Right lobe of liver (tissue), 6 donors: Measurements from ENCODE around the gene NEDD4L. TPM values are rescaled to one million over a fixed set of nuclear protein-coding genes. Genes with fewer than 3 reads are reported as not detected.
A peak's percentile ranks its signal among the peaks of the same experiment; 100 is the strongest.

ENCODE experiments used
- ATAC-seq, 4 donors: fragments of 200-7000 bp; cut with Tn5 transposase; one replicate each; pipeline ENCODE4 v1.9.1; 2020; ENCODE audit warnings: mild to moderate bottlenecking in 4 of 4, moderate library complexity in 4 of 4
- DNase-seq, 3 donors: peaks; one replicate each; pipeline ENCODE4 v3.0.0-alpha.2; 2020
- H3K27ac ChIP-seq, 3 donors: fragments of 200-600 bp; one replicate each; pipeline ENCODE4 v1.8.0; 2022
- H3K27me3 ChIP-seq, 2 donors: fragments of 200-600 bp; one replicate each; pipeline ENCODE4 v1.8.0; 2022
- H3K36me3 ChIP-seq, 4 donors: fragments of 200-600 bp; sonication (generic) in 1 of 4; one replicate each; pipeline versions ENCODE4 v1.5.1 to v1.8.0; 2017 to 2022; ENCODE audit warnings: control low read depth in 1 of 4
- H3K4me1 ChIP-seq, 4 donors: fragments of 200-600 bp; sonication (generic) in 1 of 4; one replicate each; pipeline versions ENCODE4 v1.5.1 to v1.8.0; 2017 to 2022; ENCODE audit warnings: control low read depth in 1 of 4
- H3K4me3 ChIP-seq, 3 donors: fragments of 200-600 bp; one replicate each; pipeline ENCODE4 v1.8.0; 2022
- H3K9me3 ChIP-seq, 4 donors: fragments of 200-600 bp; sonication (generic) in 1 of 4; one replicate each; pipeline versions ENCODE4 v1.5.1 to v1.8.0; 2017 to 2022; ENCODE audit warnings: control low read depth in 1 of 4
- POLR2A ChIP-seq: fragments of 450-650 bp; IDR thresholded peaks from one replicate; pipeline ENCODE4 v1.6.1; 2017; ENCODE audit warnings: antibody characterized with exemption, mild to moderate bottlenecking
- WGBS: methylation state at CpG from one replicate; pipeline ENCODE4 v1.1.6; 2018; ENCODE audit warnings: low coverage, low lambda C conversion rate; ENCODE audit not compliant: insufficient coverage; ENCODE audit errors: missing lambda C conversion rate; 5-methylcytosine and 5-hydroxymethylcytosine counted together
- intact Hi-C, 2 donors: fragments of 100-400 bp; cut with DNase I; formaldehyde crosslinking; loops; one replicate each; pipeline versions ENCODE4 v1.11.2 to v1.14.1; 2022
- total RNA-seq, 6 experiments: library from RNA; depleted of rRNA in 2 of 6; stranded (reverse); fragments of >200 nt in 2 of 6; fragmentation: NEBNext Ultra II Directional in 3 of 6; extraction: Animal tissue kit (Norgen Biotek cat#: 25700) in 3 of 6; gene quantifications; one replicate each; pipeline versions ENCODE4 v1.1.0 to v1.2.4, GENCODE V29; 2016 to 2023
- TF ChIP-seq, protein P1 (sequence below), 4 donors: fragments of 200-600 bp in 3 of 4; fragments of 450-650 bp in 1 of 4; IDR thresholded peaks; one replicate each; pipeline versions ENCODE4 v1.5.1 to v1.8.0; 2016 to 2022; ENCODE audit warnings: antibody characterized with exemption in 4 of 4, mild to moderate bottlenecking in 2 of 4
- donor health status: DM: no; HTN: yes; CAD: no.
- donor health status: DM: no; HTN: no; CAD: no.
- donor health status: DM: no; HTN: no; CAD: no.
- donor health status: DM: no; HTN: yes; CAD: no.
- donor health status: DM: no; HTN: yes; CAD: no.

Gene NEDD4L
- total RNA-seq, 6 experiments from 2014 or later = 21.5 to 41.0 (median 33.2) TPM

- H3K27me3 ChIP-seq = no peaks in the 10 kb centered on the region
- intact Hi-C loops = no loop called here
- no peaks in the 10 kb centered on the region for H3K4me1 ChIP-seq
- no peaks in the 10 kb centered on the region for H3K9me3 ChIP-seq
- no peak for DNase-seq
- ATAC-seq = no peak
- no peak overlapping the region for H3K27ac ChIP-seq
- TF ChIP-seq, protein P1, sequence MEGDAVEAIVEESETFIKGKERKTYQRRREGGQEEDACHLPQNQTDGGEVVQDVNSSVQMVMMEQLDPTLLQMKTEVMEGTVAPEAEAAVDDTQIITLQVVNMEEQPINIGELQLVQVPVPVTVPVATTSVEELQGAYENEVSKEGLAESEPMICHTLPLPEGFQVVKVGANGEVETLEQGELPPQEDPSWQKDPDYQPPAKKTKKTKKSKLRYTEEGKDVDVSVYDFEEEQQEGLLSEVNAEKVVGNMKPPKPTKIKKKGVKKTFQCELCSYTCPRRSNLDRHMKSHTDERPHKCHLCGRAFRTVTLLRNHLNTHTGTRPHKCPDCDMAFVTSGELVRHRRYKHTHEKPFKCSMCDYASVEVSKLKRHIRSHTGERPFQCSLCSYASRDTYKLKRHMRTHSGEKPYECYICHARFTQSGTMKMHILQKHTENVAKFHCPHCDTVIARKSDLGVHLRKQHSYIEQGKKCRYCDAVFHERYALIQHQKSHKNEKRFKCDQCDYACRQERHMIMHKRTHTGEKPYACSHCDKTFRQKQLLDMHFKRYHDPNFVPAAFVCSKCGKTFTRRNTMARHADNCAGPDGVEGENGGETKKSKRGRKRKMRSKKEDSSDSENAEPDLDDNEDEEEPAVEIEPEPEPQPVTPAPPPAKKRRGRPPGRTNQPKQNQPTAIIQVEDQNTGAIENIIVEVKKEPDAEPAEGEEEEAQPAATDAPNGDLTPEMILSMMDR (IDR thresholded peaks at IDR 0.05) = no peak
- TF ChIP-seq POLR2A = no peak
- no peaks in the 10 kb centered on the region for H3K36me3 ChIP-seq
- WGBS = 67% methylated on average over 2 of the region's 3 CpGs
- no peak overlapping the region for H3K4me3 ChIP-seq
Measured at GRCh38 chr18:58069721-58070292, 25.8 kb downstream of the NEDD4L start.

GRCh38 chr18:58076052-58076451 is 32.0 kb downstream of the NEDD4L start:
- Histone ChIP-seq H3K27me3 (no peaks in the 10 kb centered on the region), H3K9me3 (no peaks in the 10 kb centered on the region), H3K27ac (no peak overlapping the region), H3K36me3 (no peaks in the 10 kb centered on the region), H3K4me1 (no peaks in the 10 kb centered on the region), H3K4me3 (no peak overlapping the region)
- WGBS = 38% methylated on average over 2 of the region's 2 CpGs
- intact Hi-C loops = no loop called here
- no peak for DNase-seq
- peak in 1 of 4 donors; percentile 75 for ATAC-seq
- no peak for TF ChIP-seq POLR2A
- TF ChIP-seq, protein P1 (IDR thresholded peaks at IDR 0.05) = no peak

GRCh38 chr18:58077329-58077728 is 33.3 kb downstream of the NEDD4L start:
- intact Hi-C loops = no loop called here
- H3K27me3 ChIP-seq = no peaks in the 10 kb centered on the region
- H3K4me3 ChIP-seq = no peak overlapping the region
- no peaks in the 10 kb centered on the region for H3K4me1 ChIP-seq
- no peaks in the 10 kb centered on the region for H3K36me3 ChIP-seq
- no peak overlapping the region for H3K27ac ChIP-seq
- WGBS = 70% methylated on average over 9 of the region's 9 CpGs
- DNase-seq (no peak), ATAC-seq (no peak)
- H3K9me3 ChIP-seq = no peaks in the 10 kb centered on the region
- TF ChIP-seq POLR2A = no peak
- TF ChIP-seq, protein P1 (IDR thresholded peaks at IDR 0.05) = no peak

DNA sequence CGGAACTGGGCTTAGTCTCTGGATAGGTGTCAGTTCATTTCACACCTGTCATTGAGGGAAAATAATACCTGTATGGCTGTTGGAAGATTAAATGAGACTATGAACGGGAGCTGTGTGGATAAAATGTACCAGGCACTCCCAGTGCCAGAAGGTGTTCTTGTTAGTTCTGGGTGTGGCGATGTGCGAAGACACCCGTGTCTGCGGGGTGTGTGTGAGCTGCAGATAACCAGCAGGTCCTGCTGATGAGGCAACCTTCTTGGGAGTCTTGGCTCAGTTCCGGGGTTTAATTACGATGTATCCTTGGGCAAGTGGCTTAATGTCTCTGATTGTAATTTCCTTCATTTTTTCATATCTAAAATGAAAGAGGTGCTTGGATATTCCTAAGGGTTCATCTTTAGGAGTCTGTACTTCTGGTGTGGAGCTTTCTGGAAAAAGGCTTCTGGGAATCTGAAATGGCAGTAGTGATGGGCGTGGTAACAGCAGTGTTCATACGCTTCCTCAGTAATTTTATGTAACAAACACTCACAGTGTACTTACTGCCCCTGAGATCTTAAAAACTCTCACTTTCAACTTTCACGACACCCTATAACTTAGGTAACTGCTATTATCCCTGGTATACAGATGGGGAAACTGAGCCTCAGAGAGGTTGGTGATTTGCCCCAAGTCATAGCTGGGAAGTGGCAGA is 35.0 kb downstream of the NEDD4L start:
- Histone ChIP-seq H3K27ac (no peak overlapping the region), H3K4me3 (no peak overlapping the region)

More for the DNA sequence above, 35.0 kb downstream of the NEDD4L start:
- intact Hi-C loops = no loop called here
- Histone ChIP-seq H3K9me3 (no peaks in the 10 kb centered on the region), H3K4me1 (no peaks in the 10 kb centered on the region), H3K36me3 (no peaks in the 10 kb centered on the region), H3K27me3 (no peaks in the 10 kb centered on the region)
- no peak for DNase-seq
- 85% methylated on average over 11 of the region's 11 CpGs for WGBS
- TF ChIP-seq, protein P1 (IDR thresholded peaks at IDR 0.05) = no peak
- no peak for TF ChIP-seq POLR2A
- no peak for ATAC-seq
